ENCODE measurements around the gene WDR13. TPM values are rescaled to one million over a fixed set of nuclear protein-coding genes. Genes with fewer than 3 reads are reported as not detected.
"Not testable (repeated sequence)": the region's sequence is repeated elsewhere in the genome, so short reads cannot be mapped to it uniquely, and the experiment has no call there.

Gene WDR13
- total RNA-seq, 2 experiments from 2014 or later = 37.8 to 44.5 TPM

GRCh38 chrX:48648336-48648751 is 51.1 kb downstream of the WDR13 start:
- DNase-seq = peak; percentile 45

GRCh38 chrX:48649102-48649501 is 51.8 kb downstream of the WDR13 start:
- Mint-ChIP-seq H3K27me3 (no peaks in the 10 kb centered on the region), H3K36me3 (ENCODE audit: low read depth) (no peaks in the 10 kb centered on the region), H3K4me3 (no peak overlapping the region), H3K9me3 (no peaks in the 10 kb centered on the region), H3K27ac (no peak overlapping the region), H3K4me1 (peaks cover 19% of the 10 kb centered on the region)
- DNase-seq = no peak
- CTCF ChIA-PET = interaction anchor here (0.9 to 1.7 kb wide), 2 partner anchors 17 to 515 kb away, joined by 3 to 5 read pairs; no protein-coding TSS in a partner anchor
- POLR2A ChIA-PET = interaction anchor here (1.0 kb wide), 1 partner anchor 249 kb away, joined by 4 read pairs; the partner anchor contains the start of genes PQBP1 and TIMM17B

More at GRCh38 chrX:48648336-48648751, 51.1 kb downstream of the WDR13 start:
- ChIA-PET POLR2A (interaction anchor here (1.0 kb wide), 1 partner anchor 250 kb away, joined by 4 read pairs; the partner anchor contains the start of genes PQBP1 and TIMM17B), CTCF (interaction anchor here (0.9 to 1.7 kb wide), 8 partner anchors 15 to 515 kb away, joined by 3 to 5 read pairs (median 3); partner anchors contain the start of gene TFE3)
- Mint-ChIP-seq H3K36me3 (ENCODE audit: low read depth) (no peaks in the 10 kb centered on the region), H3K9me3 (no peaks in the 10 kb centered on the region), H3K27me3 (no peaks in the 10 kb centered on the region), H3K4me3 (no peak overlapping the region), H3K27ac (no peak overlapping the region), H3K4me1 (peaks cover 16% of the 10 kb centered on the region)

GRCh38 chrX:48652055-48652579 is 54.8 kb downstream of the WDR13 start:
- peak; percentile 20 for DNase-seq
- CTCF ChIA-PET = interaction anchor here (0.9 kb wide), 1 partner anchor 19 kb away, joined by 3 read pairs; no protein-coding TSS in a partner anchor
- H3K27me3 Mint-ChIP-seq; H3K36me3 Mint-ChIP-seq (ENCODE audit: low read depth); POLR2A ChIA-PET; H3K4me3 Mint-ChIP-seq; H3K9me3 Mint-ChIP-seq: not testable (repeated sequence)
- Mint-ChIP-seq H3K4me1 (peaks cover 19% of the 10 kb centered on the region), H3K27ac (peak overlapping the region; percentile 57)

- POLR2A ChIA-PET, H3K9me3 Mint-ChIP-seq, H3K4me3 Mint-ChIP-seq: not testable (repeated sequence)
Observed at GRCh38 chrX:48654746-48655145, 57.5 kb downstream of the WDR13 start.

More at GRCh38 chrX:48654746-48655145, 57.5 kb downstream of the WDR13 start:
- DNase-seq; H3K27me3 Mint-ChIP-seq; CTCF ChIA-PET; H3K36me3 Mint-ChIP-seq (ENCODE audit: low read depth): not testable (repeated sequence)
- H3K4me1 Mint-ChIP-seq = peaks cover 16% of the 10 kb centered on the region
- peak overlapping the region; percentile 13 for H3K27ac Mint-ChIP-seq

Other genes with a start within 250 kb of the WDR13 start
- not detected for gene SSX3, start 240.8 kb upstream of the WDR13 start, total RNA-seq
- gene SSX4, start 214.0 kb upstream of the WDR13 start, total RNA-seq = not detected
- gene SSX4B, start 185.5 kb upstream of the WDR13 start, total RNA-seq = not detected
- gene SLC38A5, start 127.2 kb upstream of the WDR13 start, total RNA-seq = 10 to 100 TPM; 78.3 to 78.9 TPM
- gene FTSJ1, start 121.3 kb upstream of the WDR13 start, total RNA-seq = 10 to 100 TPM; 59.5 to 60.2 TPM
- 10 to 100 TPM; 12.5 to 13.3 TPM for gene PORCN, start 88.5 kb upstream of the WDR13 start, total RNA-seq
- gene EBP, start 75.7 kb upstream of the WDR13 start, total RNA-seq = 100 to 1,000 TPM; 246 to 251 TPM
- 10 to 100 TPM; 19.5 to 20.4 TPM for gene TBC1D25, start 57.8 kb upstream of the WDR13 start, total RNA-seq
- 100 to 1,000 TPM; 270 to 289 TPM for gene RBM3, start 23.0 kb upstream of the WDR13 start, total RNA-seq
- gene WAS, start 86.3 kb downstream of the WDR13 start, total RNA-seq = 100 to 1,000 TPM; 165 to 177 TPM
- 10 to 100 TPM; 33.4 to 33.6 TPM for gene SUV39H1, start 99.2 kb downstream of the WDR13 start, total RNA-seq
- not detected for gene GLOD5, start 164.3 kb downstream of the WDR13 start, total RNA-seq
- gene GATA1, start 189.1 kb downstream of the WDR13 start, total RNA-seq = not detected
- 100 to 1,000 TPM in 1 of 2 experiments, 10 to 100 TPM in 1; 94.3 to 102 TPM for gene HDAC6, start 204.6 kb downstream of the WDR13 start, total RNA-seq
- gene ERAS, start 229.0 kb downstream of the WDR13 start, total RNA-seq = not detected
- gene PCSK1N, start 238.1 kb downstream of the WDR13 start, total RNA-seq = under 1 TPM; 0.33 to 0.40 TPM

Measured in activated CD4-positive, alpha-beta T cell treated with anti-CD3 and anti-CD28 coated beads, Interleukin-2, amount 10 ng/mL, durations not matched to agents 7 days and 5 days (primary cell).